Fibroblast of mammary gland (primary cell): ENCODE measurements around the gene OPN1MW2.
"Not testable (repeated sequence)": the region's sequence is repeated elsewhere in the genome, so short reads cannot be mapped to it uniquely, and the experiment has no call there.

ENCODE experiments used
- DNase-seq: peaks from one replicate; pipeline ENCODE4 v3.0.0-alpha.2; 2010; ENCODE audit warnings: low read depth
- H3K4me3 ChIP-seq: 2 replicates; pipeline ENCODE4 v1.5.1; 2011; ENCODE audit warnings: low read depth, mild to moderate bottlenecking, low read length, moderate library complexity; ENCODE audit not compliant: control insufficient read depth

The OPN1MW2 gene

DNA sequence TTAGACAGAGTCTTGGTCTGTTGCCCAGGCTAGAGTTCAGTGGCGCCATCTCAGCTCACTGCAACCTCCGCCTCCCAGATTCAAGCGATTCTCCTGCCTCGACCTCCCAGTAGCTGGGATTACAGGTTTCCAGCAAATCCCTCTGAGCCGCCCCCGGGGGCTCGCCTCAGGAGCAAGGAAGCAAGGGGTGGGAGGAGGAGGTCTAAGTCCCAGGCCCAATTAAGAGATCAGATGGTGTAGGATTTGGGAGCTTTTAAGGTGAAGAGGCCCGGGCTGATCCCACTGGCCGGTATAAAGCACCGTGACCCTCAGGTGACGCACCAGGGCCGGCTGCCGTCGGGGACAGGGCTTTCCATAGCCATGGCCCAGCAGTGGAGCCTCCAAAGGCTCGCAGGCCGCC lies at the start of gene OPN1MW2:
Gene OPN1MW2, plus strand, starts transcription at position 301 of the 400 bp plus-strand sequence. Its CDS starts 60 bp downstream, at position 361.
- not testable (repeated sequence) for H3K4me3 ChIP-seq

DNA sequence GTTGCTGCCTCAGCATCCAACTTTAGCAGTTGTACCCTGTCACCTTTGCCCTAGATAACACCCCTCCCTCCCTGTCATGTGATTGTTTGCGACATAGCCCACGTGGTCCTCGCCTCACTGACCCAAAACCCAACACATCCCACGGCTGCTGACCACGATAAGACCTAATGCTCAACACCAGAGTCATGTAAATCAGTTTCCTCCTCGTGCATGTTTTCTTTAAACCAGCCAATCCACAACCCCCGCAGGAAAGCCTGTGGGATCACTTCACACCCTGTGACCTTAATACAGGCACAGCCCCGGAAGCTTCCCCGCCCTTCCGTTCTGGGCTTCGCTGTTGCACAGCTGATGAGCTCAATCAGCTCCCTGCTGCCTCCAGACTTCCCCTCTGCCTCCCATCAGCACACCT lies 47.0 kb upstream of the OPN1MW2 start:
- H3K4me3 ChIP-seq, DNase-seq: not testable (repeated sequence)

More for the DNA sequence above, at the start of gene OPN1MW2:
- DNase-seq: not testable (repeated sequence)

DNA sequence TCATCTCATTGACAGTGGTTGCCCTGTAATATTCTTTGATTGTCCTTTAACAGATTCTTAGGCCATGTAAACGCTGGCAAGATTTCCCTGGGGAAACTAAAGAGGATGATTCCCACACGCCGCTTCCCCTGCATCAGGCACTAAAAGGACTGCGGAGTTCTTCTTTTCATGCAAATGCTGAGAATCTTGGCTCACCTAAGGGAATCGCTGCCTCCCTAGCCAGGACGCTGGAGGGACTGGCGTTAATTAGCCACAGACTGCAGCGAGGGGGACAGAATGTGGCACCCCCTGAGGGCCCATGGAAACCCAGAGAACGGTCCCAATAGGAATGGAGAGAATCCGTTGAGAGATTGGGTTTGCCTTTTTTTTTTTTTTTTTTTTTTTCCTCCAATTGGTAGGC lies 45.2 kb upstream of the OPN1MW2 start:
- not testable (repeated sequence) for H3K4me3 ChIP-seq, DNase-seq

DNA sequence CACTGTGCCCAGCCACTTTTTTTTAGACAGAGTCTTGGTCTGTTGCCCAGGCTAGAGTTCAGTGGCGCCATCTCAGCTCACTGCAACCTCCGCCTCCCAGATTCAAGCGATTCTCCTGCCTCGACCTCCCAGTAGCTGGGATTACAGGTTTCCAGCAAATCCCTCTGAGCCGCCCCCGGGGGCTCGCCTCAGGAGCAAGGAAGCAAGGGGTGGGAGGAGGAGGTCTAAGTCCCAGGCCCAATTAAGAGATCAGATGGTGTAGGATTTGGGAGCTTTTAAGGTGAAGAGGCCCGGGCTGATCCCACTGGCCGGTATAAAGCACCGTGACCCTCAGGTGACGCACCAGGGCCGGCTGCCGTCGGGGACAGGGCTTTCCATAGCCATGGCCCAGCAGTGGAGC lies 37.3 kb upstream of the OPN1MW2 start, which contains the start of gene OPN1MW:
Gene OPN1MW, plus strand, starts transcription at position 301 of the 400 bp plus-strand sequence. Its CDS starts 82 bp downstream, at position 383.
- not testable (repeated sequence) for H3K4me3 ChIP-seq, DNase-seq

DNA sequence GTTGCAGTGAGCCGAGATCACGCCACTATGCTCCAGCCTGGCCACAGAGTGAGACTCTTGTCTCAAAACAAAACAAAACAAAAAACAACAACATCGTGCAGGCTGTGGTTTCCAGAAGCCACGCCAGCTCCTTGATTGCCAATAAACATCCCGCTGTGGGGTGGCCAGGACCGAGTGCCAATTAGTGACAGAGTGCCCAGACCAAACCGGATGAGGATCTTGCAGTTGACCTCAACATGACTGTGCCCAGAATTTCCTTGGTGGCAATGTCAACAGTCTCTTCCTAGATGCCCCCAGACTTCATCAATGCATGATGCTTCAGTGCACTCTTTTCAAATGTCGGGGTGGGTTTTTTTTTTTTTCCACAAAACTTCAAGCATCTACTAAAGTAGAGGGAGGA lies 35.8 kb upstream of the OPN1MW2 start:
- H3K4me3 ChIP-seq, DNase-seq: not testable (repeated sequence)

DNA sequence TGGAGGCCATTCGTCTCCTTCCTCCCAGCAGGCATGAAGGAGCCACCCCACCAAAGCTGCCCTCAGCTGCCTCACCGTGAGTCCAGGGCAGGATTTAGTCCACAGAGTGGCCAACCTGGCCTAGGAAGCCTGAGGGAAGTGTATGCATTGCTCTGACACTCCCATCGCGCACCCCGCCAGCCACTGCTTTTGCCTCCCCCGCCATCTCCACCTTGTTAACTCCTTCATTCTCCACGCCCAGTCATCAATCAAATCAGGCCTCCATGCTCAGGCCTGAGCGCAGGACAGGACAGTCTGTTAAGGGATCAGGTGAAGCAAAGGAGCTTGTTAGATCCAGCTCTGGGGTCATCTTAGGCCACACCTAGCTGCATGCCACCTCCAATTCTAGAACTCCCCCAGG lies 26.7 kb upstream of the OPN1MW2 start:
- not testable (repeated sequence) for H3K4me3 ChIP-seq, DNase-seq

DNA sequence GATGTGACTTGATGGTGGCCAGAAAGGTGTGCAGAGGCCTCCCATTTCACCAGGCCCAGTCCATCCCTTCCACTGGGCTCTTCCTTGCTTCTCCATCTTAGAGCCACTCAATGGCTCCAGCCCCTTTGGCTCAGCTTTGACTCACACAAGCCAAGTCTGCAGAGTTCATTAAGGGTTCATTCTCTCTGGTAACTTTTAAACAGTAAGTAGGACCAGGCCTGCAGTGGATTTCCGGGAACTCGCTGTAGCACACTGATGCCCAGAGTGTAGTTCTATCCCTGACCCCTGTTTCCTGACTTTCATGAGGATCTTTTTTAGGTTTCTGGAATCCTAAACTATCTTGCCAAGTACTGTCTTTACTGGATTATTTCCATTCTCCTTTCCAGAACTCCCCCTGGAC lies 25.2 kb upstream of the OPN1MW2 start:
- not testable (repeated sequence) for H3K4me3 ChIP-seq, DNase-seq

DNA sequence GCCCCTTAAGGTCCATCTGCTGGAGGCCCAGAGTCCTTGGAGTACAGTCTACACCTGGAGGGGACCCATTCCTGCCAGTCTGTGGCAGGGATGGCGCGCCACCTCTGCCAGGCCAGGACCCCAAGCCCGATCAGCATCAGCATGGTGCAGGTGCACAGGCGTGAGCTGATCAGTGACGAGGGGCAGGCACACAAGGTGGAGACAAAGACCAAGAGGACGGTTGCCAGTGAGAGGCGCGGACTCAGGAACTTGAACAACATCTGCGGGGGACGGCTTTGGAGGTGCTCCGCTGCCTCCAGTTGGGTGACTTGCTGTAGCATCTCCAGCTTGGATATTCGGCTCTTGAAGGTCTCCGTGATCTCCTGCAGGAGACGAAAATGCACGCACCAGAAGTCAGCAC lies 23.1 kb upstream of the OPN1MW2 start:
- H3K4me3 ChIP-seq, DNase-seq: not testable (repeated sequence)

DNA sequence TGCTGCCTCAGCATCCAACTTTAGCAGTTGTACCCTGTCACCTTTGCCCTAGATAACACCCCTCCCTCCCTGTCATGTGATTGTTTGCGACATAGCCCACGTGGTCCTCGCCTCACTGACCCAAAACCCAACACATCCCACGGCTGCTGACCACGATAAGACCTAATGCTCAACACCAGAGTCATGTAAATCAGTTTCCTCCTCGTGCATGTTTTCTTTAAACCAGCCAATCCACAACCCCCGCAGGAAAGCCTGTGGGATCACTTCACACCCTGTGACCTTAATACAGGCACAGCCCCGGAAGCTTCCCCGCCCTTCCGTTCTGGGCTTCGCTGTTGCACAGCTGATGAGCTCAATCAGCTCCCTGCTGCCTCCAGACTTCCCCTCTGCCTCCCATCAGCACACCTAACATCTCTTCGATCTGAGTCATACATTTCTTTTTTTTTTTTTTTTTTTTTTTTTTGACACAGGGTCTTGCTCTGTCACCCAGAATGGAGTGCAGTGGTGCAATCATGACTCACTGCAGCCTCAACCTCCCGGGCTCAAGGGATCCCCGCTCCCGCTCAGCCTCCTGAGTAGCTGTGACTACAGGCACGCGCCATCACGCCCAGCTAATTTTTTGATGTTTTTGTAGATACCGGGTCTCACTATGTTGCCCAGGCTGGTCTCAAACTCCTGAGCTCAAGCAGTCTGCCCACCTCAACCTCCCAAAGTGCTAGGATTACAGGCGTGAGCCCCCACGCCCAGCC lies 9.7 kb upstream of the OPN1MW2 start:
- DNase-seq, H3K4me3 ChIP-seq: not testable (repeated sequence)

DNA sequence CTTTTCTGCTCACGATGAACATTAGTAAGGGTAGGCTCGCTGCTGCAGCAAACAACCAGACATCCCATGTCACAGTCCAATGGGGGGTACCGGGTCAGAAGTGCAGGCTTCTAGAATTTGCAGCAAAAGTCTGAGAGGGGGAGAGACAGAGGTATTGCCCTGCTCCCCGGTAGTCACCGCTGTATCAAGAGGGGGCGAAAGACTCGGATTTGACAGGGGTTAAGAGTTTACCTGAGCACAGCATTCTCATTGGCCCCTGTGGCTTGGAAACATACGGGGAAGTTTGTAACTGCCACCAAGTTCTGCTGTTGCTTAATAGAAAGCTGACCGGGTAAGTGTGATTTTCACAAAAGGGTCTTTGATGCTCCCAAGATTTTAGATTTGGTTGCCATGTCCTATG lies 8.5 kb upstream of the OPN1MW2 start:
- DNase-seq, H3K4me3 ChIP-seq: not testable (repeated sequence)

DNA sequence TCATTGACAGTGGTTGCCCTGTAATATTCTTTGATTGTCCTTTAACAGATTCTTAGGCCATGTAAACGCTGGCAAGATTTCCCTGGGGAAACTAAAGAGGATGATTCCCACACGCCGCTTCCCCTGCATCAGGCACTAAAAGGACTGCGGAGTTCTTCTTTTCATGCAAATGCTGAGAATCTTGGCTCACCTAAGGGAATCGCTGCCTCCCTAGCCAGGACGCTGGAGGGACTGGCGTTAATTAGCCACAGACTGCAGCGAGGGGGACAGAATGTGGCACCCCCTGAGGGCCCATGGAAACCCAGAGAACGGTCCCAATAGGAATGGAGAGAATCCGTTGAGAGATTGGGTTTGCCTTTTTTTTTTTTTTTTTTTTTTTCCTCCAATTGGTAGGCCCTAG lies 8.1 kb upstream of the OPN1MW2 start:
- DNase-seq, H3K4me3 ChIP-seq: not testable (repeated sequence)

DNA sequence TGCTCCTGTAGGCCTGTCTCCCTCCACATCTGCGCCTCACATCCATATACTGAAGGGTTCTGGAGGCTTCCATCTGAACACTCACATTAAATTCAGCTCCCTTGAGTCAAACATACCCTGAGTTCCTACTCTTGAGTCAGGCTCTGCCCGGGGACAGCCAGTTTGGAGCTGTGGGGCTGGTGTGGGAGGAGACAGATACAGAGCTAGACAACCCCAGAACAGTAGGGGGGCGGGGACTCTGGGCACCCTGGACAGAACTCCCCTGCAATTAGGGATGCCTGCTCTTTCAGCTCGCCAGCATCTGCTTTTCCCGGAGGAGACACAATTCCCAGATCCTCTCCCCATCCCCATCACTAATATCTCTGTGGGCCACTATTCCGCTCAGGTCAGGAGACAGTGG lies 5.7 kb downstream of the OPN1MW2 start:
- not testable (repeated sequence) for H3K4me3 ChIP-seq, DNase-seq

DNA sequence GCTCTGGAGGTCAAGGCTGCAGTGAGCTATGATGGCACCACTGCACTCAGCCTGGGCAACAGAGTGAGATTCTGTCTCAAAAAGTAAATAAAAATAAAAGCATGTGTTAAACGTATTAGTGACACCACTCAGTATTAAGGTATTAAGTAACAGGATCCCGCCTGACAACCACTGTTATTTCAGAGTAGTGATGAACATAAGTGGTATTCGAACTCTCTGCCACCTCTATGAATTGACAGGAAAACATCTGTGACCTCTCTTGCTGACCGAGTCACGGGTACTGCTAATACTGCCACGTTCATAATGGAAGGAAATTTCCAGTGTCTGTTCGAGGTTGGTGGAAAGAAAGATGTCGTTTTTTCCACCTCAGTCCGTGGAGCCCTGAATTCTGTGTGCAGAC lies 7.2 kb downstream of the OPN1MW2 start:
- DNase-seq, H3K4me3 ChIP-seq: not testable (repeated sequence)

DNA sequence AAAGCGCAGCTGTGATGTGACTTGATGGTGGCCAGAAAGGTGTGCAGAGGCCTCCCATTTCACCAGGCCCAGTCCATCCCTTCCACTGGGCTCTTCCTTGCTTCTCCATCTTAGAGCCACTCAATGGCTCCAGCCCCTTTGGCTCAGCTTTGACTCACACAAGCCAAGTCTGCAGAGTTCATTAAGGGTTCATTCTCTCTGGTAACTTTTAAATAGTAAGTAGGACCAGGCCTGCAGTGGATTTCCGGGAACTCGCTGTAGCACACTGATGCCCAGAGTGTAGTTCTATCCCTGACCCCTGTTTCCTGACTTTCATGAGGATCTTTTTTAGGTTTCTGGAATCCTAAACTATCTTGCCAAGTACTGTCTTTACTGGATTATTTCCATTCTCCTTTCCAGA lies 11.9 kb downstream of the OPN1MW2 start:
- not testable (repeated sequence) for DNase-seq, H3K4me3 ChIP-seq

DNA sequence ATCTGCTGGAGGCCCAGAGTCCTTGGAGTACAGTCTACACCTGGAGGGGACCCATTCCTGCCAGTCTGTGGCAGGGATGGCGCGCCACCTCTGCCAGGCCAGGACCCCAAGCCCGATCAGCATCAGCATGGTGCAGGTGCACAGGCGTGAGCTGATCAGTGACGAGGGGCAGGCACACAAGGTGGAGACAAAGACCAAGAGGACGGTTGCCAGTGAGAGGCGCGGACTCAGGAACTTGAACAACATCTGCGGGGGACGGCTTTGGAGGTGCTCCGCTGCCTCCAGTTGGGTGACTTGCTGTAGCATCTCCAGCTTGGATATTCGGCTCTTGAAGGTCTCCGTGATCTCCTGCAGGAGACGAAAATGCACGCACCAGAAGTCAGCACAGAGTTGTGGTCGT lies 14.1 kb downstream of the OPN1MW2 start:
- not testable (repeated sequence) for H3K4me3 ChIP-seq, DNase-seq

DNA sequence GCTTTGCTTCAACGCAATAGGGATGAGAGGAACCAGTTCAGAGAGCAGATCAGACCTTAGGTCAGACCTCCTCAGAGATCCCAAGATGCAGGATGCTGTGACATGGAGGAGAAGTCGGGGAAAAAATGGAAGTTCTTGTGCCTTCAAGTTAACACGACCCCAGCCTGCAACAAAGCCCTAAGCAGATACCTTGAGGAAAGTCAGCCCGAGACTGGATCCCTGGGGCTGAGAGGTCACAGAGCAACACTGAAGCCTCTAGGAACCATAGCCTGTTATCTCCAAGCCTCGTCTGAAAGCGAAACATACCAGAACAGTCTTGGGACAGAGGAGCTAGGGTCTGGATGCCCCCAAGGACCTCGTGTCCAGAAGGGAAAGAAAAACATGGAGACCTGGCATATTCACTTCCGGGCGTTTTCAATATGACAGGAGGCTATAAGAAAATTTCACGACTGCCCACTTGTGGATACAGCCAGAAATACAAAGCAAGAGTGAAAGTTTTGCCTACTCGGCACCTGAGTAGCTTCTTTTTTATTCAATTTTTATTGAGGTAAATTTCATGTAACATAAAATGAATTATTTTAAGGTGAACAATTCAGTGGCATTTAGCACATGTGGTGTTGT lies 19.5 kb downstream of the OPN1MW2 start:
- H3K4me3 ChIP-seq, DNase-seq: not testable (repeated sequence)

DNA sequence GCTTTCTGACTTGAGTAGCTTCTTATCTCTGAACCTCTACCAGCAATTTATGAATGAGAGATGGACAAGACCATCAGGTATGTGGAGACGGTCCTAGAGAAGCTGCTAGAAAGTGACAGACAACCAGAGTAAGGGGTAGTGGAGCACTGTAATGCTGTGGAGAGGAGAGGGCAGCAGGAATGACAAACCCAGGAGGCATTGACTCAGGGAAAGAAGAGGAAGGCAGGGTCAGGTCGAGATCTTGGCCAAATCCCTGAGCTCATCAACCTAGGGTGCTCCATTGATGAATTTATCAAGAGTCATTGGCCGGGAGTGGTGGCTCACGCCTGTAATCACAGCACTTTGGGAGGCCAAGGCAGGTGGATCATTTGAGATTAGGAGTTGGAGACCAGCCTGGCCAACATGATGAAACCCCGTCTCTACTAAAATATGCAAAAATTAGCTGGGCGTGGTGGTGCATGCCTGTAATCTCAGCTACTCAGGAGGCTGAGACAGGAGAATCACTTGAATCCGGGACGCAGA lies 20.5 kb downstream of the OPN1MW2 start:
- not testable (repeated sequence) for DNase-seq, H3K4me3 ChIP-seq

DNA sequence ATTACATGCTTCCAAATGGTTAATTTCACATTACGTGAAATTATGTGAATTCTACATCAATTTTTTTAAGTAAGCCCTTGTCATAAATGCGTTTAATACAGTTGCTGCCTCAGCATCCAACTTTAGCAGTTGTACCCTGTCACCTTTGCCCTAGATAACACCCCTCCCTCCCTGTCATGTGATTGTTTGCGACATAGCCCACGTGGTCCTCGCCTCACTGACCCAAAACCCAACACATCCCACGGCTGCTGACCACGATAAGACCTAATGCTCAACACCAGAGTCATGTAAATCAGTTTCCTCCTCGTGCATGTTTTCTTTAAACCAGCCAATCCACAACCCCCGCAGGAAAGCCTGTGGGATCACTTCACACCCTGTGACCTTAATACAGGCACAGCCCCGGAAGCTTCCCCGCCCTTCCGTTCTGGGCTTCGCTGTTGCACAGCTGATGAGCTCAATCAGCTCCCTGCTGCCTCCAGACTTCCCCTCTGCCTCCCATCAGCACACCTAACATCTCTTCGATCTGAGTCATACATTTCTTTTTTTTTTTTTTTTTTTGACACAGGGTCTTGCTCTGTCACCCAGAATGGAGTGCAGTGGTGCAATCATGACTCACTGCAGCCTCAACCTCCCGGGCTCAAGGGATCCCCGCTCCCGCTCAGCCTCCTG lies 28.0 kb downstream of the OPN1MW2 start:
- not testable (repeated sequence) for DNase-seq

DNA sequence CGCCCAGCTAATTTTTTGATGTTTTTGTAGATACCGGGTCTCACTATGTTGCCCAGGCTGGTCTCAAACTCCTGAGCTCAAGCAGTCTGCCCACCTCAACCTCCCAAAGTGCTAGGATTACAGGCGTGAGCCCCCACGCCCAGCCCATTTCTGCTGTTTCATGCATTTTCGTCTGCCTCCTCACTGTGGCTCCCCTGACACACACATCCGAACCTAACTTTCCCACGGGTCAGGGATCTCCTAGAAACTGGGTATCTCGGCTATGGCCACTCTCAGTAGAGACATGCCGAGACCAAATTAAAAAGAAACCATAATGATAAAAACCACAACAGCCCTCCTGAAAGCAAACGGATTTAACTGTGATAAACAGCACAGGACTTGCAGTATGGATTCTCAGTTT lies 28.5 kb downstream of the OPN1MW2 start:
- DNase-seq, H3K4me3 ChIP-seq: not testable (repeated sequence)

More for the DNA sequence above, 28.0 kb downstream of the OPN1MW2 start:
- not testable (repeated sequence) for H3K4me3 ChIP-seq
